ES-I3 (cell line): Measurements from ENCODE around the gene SMIM26.

Experiments
- H3K36me3 ChIP-seq: 2 replicates; pipeline ENCODE4 v1.6.1; 2013; ENCODE audit warnings: mild to moderate bottlenecking, low read length, control low read depth, moderate library complexity; ENCODE audit not compliant: insufficient read depth
- H3K4me1 ChIP-seq: 2 replicates; pipeline ENCODE4 v1.6.1; 2013; ENCODE audit warnings: mild to moderate bottlenecking, control low read depth, low read length; ENCODE audit not compliant: insufficient read depth
- H3K9ac ChIP-seq: 2 replicates; pipeline ENCODE4 v1.6.1; 2013; ENCODE audit warnings: low read depth, mild to moderate bottlenecking, low read length, moderate library complexity
- H3K9me3 ChIP-seq: 2 replicates; pipeline ENCODE4 v1.6.1; 2013; ENCODE audit warnings: mild to moderate bottlenecking, low read length, moderate library complexity; ENCODE audit not compliant: control insufficient read depth, insufficient read depth

The SMIM26 gene

GRCh38 chr20:18609741-18610140 is 42.5 kb downstream of the SMIM26 start:
- H3K9me3 ChIP-seq: no peaks in the 10 kb centered on the region
- no peak overlapping the region for H3K9ac ChIP-seq
- H3K4me1 ChIP-seq: peaks cover 4% of the 10 kb centered on the region; the same call in 1 of the 2 replicates
- H3K36me3 ChIP-seq: no peaks in the 10 kb centered on the region

- Histone ChIP-seq H3K4me1 (peaks cover 4% of the 10 kb centered on the region; the same call in 1 of the 2 replicates), H3K9me3 (no peaks in the 10 kb centered on the region), H3K36me3 (no peaks in the 10 kb centered on the region), H3K9ac (no peak overlapping the region)
Observed at GRCh38 chr20:18611492-18611891, 44.3 kb downstream of the SMIM26 start.

GRCh38 chr20:18613553-18613952 is 46.3 kb downstream of the SMIM26 start:
- no peaks in the 10 kb centered on the region for H3K9me3 ChIP-seq

GRCh38 chr20:18614244-18614643 is 47.0 kb downstream of the SMIM26 start:
- Histone ChIP-seq H3K9ac (no peak overlapping the region), H3K9me3 (no peaks in the 10 kb centered on the region), H3K36me3 (no peaks in the 10 kb centered on the region), H3K4me1 (peaks cover 4% of the 10 kb centered on the region; the same call in 1 of the 2 replicates)

More at GRCh38 chr20:18613553-18613952, 46.3 kb downstream of the SMIM26 start:
- H3K4me1 ChIP-seq: peaks cover 4% of the 10 kb centered on the region; the same call in 1 of the 2 replicates
- no peaks in the 10 kb centered on the region for H3K36me3 ChIP-seq
- H3K9ac ChIP-seq: no peak overlapping the region

GRCh38 chr20:18615020-18615650 is 47.9 kb downstream of the SMIM26 start:
- H3K36me3 ChIP-seq: no peaks in the 10 kb centered on the region
- H3K4me1 ChIP-seq: peaks cover 4% of the 10 kb centered on the region; the same call in 1 of the 2 replicates
- H3K9ac ChIP-seq: no peak overlapping the region
- H3K9me3 ChIP-seq: no peaks in the 10 kb centered on the region
